HepG2 (cell line): ENCODE data around the gene CNNM2. TPM values are rescaled to one million over a fixed set of nuclear protein-coding genes. Genes with fewer than 3 reads are reported as not detected.

ENCODE experiments used
- CBFB ChIP-seq: sonication (generic); formaldehyde crosslinking; IDR thresholded peaks from 2 replicates; pipeline ENCODE4 v1.4.0; 2020; ENCODE audit warnings: missing genetic modification reagents
- HNF4G ChIP-seq, 2 experiments: sonication (generic) in 1 of 2; formaldehyde crosslinking in 1 of 2; IDR thresholded peaks; 2 replicates each; pipeline versions ENCODE4 v1.4.0 to v1.6.1; 2011 to 2020; ENCODE audit warnings: borderline replicate concordance in 2 of 2, low read depth in 2 of 2, mild to moderate bottlenecking in 2 of 2, low read length in 1 of 2, missing genetic modification reagents in 1 of 2, moderate library complexity in 1 of 2
- HNRNPK ChIP-seq: fragments of 200-400 bp; formaldehyde crosslinking; IDR thresholded peaks from 2 replicates; pipeline ENCODE4 v1.6.1; 2018; ENCODE audit warnings: low read length, low read depth, moderate library complexity, mild to moderate bottlenecking; ENCODE audit not compliant: poor library complexity, severe bottlenecking
- IKZF5 ChIP-seq: IDR thresholded peaks from 2 replicates; pipeline ENCODE4 v1.6.1; 2018; ENCODE audit warnings: missing genetic modification reagents, mild to moderate bottlenecking, missing compliant biosample characterization
- JUN ChIP-seq: sonication (generic); formaldehyde crosslinking; IDR thresholded peaks from 2 replicates; pipeline ENCODE4 v1.4.0; 2020; ENCODE audit warnings: mild to moderate bottlenecking, missing genetic modification reagents
- KDM5B ChIP-seq: sonication (generic); formaldehyde crosslinking; IDR thresholded peaks from 2 replicates; pipeline ENCODE4 v1.4.0; 2020; ENCODE audit warnings: missing genetic modification reagents, mild to moderate bottlenecking, borderline replicate concordance
- MEIS1 ChIP-seq: sonication (generic); formaldehyde crosslinking; IDR thresholded peaks from 2 replicates; pipeline ENCODE4 v1.9.0; 2021; ENCODE audit warnings: mild to moderate bottlenecking, missing genetic modification reagents, moderate library complexity, borderline replicate concordance
- PBX2 ChIP-seq: IDR thresholded peaks from 2 replicates; pipeline ENCODE4 v1.6.1; 2016; ENCODE audit warnings: control low read depth
- TCF7 ChIP-seq: sonication (generic); IDR thresholded peaks from 2 replicates; pipeline ENCODE4 v1.6.1; 2016; ENCODE audit warnings: antibody characterized with exemption, low read depth
- TCF7L2 ChIP-seq: IDR thresholded peaks from 2 replicates; pipeline ENCODE4 v1.6.1; 2011; ENCODE audit warnings: mild to moderate bottlenecking, low read depth, low read length, moderate library complexity
- ZNF367 ChIP-seq: sonication (generic); formaldehyde crosslinking; IDR thresholded peaks from 2 replicates; pipeline ENCODE4 v1.4.0; 2020; ENCODE audit warnings: missing genetic modification reagents, borderline replicate concordance
- ZNF468 ChIP-seq: sonication (generic); formaldehyde crosslinking; IDR thresholded peaks from 2 replicates; pipeline ENCODE4 v1.8.0; 2022; ENCODE audit warnings: mild to moderate bottlenecking, moderate library complexity, missing genetic modification reagents
- ZNF782 ChIP-seq: sonication (generic); formaldehyde crosslinking; IDR thresholded peaks from 2 replicates; pipeline ENCODE4 v1.4.0; 2020; ENCODE audit warnings: missing genetic modification reagents, mild to moderate bottlenecking, borderline replicate concordance
- polyA plus RNA-seq, 8 experiments: library from polyadenylated mRNA; depleted of rRNA in 3 of 8; stranded (reverse) in 7 of 8; unstranded in 1 of 8; fragments of >200 nt; fragmentation: Illumina TruSeq in 4 of 8; extraction: Trizol in 4 of 8; gene quantifications; 2 replicates each; pipeline versions ENCODE4 v1.2.1 to v1.2.3, GENCODE V29; 2011 to 2016; ENCODE audit warnings: low read depth in 4 of 8, missing spikeins in 1 of 8, mixed read lengths in 1 of 8; ENCODE audit not compliant: insufficient read depth in 1 of 8
- total RNA-seq, 5 experiments: library from RNA; depleted of rRNA; stranded (reverse); fragments of >200 nt; fragmentation: Illumina TruSeq; extraction: Trizol; gene quantifications; 2 replicates each; pipeline ENCODE4 v1.2.3, GENCODE V29; 2016; ENCODE audit warnings: low read depth in 1 of 5
- TF ChIP-seq, protein P1 (sequence below): IDR thresholded peaks from 2 replicates; pipeline ENCODE4 v1.6.1; 2012; ENCODE audit warnings: low read length, improper control_type of control experiment
- TF ChIP-seq, protein P2 (sequence below): sonication (generic); formaldehyde crosslinking; IDR thresholded peaks from 2 replicates; pipeline ENCODE4 v1.4.0; 2020; ENCODE audit warnings: missing genetic modification reagents
- TF ChIP-seq, protein P3 (sequence below): sonication (generic); formaldehyde crosslinking; IDR thresholded peaks from 2 replicates; pipeline ENCODE4 v1.9.0; 2021; ENCODE audit warnings: missing genetic modification reagents, mild to moderate bottlenecking, borderline replicate concordance
- TF ChIP-seq, protein P4 (sequence below): sonication (generic); formaldehyde crosslinking; IDR thresholded peaks from 2 replicates; pipeline ENCODE4 v1.4.0; 2020; ENCODE audit warnings: missing genetic modification reagents

CNNM2 gene
- total and polyA plus RNA-seq, 2 of the 13 experiments (the other 11 are each of a cell fraction or from before 2014, with no cell fraction given), result 7.1 to 9.0 TPM

DNA sequence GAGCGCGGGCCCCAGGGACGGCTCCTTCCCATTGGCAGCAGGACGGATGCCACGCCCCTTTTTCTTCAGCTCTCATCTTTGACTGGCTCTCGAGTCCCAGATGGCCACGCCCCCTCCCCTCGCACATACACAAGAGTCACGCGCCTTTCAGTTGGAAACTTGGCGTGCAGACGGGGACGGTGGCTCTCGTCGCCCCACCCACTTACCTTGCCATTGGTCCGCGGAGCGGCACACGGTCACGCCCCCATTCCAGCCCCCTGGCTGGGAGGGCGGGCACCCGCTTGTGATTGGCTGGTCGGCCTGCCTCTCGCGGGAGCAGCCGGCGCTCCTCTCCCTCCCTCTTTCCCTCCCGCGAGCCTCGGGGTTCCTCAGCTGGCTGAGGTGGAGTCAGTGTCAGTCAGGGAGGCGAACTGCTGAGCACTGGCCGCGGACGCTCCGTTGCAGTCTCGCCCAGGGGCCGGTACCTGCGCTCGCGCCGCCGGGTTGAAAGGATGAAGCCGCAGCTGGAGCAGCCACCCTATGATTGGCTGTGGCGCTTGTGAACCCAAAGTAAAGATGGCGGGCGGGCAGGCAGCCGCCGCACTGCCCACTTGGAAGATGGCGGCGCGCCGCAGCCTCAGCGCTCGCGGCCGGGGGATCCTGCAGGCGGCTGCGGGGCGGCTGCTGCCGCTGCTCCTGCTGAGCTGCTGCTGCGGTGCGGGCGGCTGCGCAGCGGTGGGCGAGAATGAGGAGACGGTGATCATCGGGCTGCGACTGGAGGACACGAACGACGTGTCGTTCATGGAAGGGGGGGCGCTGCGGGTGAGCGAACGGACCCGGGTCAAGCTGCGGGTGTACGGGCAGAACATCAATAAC, at the start of gene CNNM2 (continued):
- TF ChIP-seq, protein P1, sequence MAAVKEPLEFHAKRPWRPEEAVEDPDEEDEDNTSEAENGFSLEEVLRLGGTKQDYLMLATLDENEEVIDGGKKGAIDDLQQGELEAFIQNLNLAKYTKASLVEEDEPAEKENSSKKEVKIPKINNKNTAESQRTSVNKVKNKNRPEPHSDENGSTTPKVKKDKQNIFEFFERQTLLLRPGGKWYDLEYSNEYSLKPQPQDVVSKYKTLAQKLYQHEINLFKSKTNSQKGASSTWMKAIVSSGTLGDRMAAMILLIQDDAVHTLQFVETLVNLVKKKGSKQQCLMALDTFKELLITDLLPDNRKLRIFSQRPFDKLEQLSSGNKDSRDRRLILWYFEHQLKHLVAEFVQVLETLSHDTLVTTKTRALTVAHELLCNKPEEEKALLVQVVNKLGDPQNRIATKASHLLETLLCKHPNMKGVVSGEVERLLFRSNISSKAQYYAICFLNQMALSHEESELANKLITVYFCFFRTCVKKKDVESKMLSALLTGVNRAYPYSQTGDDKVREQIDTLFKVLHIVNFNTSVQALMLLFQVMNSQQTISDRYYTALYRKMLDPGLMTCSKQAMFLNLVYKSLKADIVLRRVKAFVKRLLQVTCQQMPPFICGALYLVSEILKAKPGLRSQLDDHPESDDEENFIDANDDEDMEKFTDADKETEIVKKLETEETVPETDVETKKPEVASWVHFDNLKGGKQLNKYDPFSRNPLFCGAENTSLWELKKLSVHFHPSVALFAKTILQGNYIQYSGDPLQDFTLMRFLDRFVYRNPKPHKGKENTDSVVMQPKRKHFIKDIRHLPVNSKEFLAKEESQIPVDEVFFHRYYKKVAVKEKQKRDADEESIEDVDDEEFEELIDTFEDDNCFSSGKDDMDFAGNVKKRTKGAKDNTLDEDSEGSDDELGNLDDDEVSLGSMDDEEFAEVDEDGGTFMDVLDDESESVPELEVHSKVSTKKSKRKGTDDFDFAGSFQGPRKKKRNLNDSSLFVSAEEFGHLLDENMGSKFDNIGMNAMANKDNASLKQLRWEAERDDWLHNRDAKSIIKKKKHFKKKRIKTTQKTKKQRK, result no peak
- TF ChIP-seq KDM5B (CRISPR knock-in tag), result peak; percentile 56; the same call in 1 of the 2 replicates
- no peak for TF ChIP-seq TCF7
- TF ChIP-seq TCF7L2, result no peak
- TF ChIP-seq HNF4G (IDR thresholded peaks at IDR 0.05; ENCODE audit: borderline replicate concordance, low read depth, low read length), result no peak
- 0 out of 2 replicates have a peak, but pooled peaks have one; percentile 44 for TF ChIP-seq HNF4G (CRISPR knock-in tag; IDR thresholded peaks at IDR 0.05; ENCODE audit: borderline replicate concordance, low read depth)
- TF ChIP-seq MEIS1 (CRISPR knock-in tag), result no peak; the same call in 1 of the 2 replicates
- peak; percentile 5 for TF ChIP-seq HNRNPK
- TF ChIP-seq, protein P2, sequence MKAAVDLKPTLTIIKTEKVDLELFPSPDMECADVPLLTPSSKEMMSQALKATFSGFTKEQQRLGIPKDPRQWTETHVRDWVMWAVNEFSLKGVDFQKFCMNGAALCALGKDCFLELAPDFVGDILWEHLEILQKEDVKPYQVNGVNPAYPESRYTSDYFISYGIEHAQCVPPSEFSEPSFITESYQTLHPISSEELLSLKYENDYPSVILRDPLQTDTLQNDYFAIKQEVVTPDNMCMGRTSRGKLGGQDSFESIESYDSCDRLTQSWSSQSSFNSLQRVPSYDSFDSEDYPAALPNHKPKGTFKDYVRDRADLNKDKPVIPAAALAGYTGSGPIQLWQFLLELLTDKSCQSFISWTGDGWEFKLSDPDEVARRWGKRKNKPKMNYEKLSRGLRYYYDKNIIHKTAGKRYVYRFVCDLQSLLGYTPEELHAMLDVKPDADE (CRISPR knock-in tag), result peak; percentile 47; the same call in 1 of the 2 replicates
- TF ChIP-seq ZNF782 (CRISPR knock-in tag), result no peak; the same call in 1 of the 2 replicates
- TF ChIP-seq ZNF468 (CRISPR knock-in tag), result no peak
- no peak for TF ChIP-seq IKZF5
- TF ChIP-seq, protein P3, sequence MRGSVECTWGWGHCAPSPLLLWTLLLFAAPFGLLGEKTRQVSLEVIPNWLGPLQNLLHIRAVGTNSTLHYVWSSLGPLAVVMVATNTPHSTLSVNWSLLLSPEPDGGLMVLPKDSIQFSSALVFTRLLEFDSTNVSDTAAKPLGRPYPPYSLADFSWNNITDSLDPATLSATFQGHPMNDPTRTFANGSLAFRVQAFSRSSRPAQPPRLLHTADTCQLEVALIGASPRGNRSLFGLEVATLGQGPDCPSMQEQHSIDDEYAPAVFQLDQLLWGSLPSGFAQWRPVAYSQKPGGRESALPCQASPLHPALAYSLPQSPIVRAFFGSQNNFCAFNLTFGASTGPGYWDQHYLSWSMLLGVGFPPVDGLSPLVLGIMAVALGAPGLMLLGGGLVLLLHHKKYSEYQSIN (CRISPR knock-in tag), result no peak
- TF ChIP-seq, protein P4, sequence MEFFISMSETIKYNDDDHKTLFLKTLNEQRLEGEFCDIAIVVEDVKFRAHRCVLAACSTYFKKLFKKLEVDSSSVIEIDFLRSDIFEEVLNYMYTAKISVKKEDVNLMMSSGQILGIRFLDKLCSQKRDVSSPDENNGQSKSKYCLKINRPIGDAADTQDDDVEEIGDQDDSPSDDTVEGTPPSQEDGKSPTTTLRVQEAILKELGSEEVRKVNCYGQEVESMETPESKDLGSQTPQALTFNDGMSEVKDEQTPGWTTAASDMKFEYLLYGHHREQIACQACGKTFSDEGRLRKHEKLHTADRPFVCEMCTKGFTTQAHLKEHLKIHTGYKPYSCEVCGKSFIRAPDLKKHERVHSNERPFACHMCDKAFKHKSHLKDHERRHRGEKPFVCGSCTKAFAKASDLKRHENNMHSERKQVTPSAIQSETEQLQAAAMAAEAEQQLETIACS (CRISPR knock-in tag), result peak; percentile 45; the same call in 1 of the 2 replicates
- TF ChIP-seq CBFB (CRISPR knock-in tag), result peak; percentile 64; the same call in 1 of the 2 replicates
- peak; percentile 90 for TF ChIP-seq PBX2 (CRISPR knock-in tag)
- no peak for TF ChIP-seq JUN (CRISPR knock-in tag)
- no peak for TF ChIP-seq ZNF367
